Fibroblast of the aortic adventitia (primary cell): Measurements from ENCODE around the gene CUL7. TPM values are rescaled to one million over a fixed set of nuclear protein-coding genes. Genes with fewer than 3 reads are reported as not detected.
A peak's percentile ranks its signal among the peaks of the same experiment; 100 is the strongest.
"Not testable (repeated sequence)": the region's sequence is repeated elsewhere in the genome, so short reads cannot be mapped to it uniquely, and the experiment has no call there.

ENCODE experiments used
- DNase-seq: peaks from one replicate; pipeline ENCODE4 v3.0.0-alpha.2; 2010; ENCODE audit warnings: low read depth
- H3K4me3 ChIP-seq: 2 replicates; pipeline ENCODE4 v1.5.1; 2011; ENCODE audit warnings: low read depth, mild to moderate bottlenecking, control low read depth, low read length, moderate library complexity
- total RNA-seq: library from RNA; depleted of rRNA; stranded (reverse); fragments of >200 nt; gene quantifications from 2 replicates; pipeline ENCODE4 v1.2.3, GENCODE V29; 2012; ENCODE audit warnings: low replicate concordance
- TF ChIP-seq, protein P1 (sequence below): IDR thresholded peaks from 2 replicates; pipeline ENCODE4 v1.5.1; 2011; ENCODE audit warnings: mild to moderate bottlenecking, low read length, control low read depth, inconsistent platforms; ENCODE audit not compliant: insufficient read depth

Gene CUL7
- total RNA-seq, 1 donor, result 31.6 TPM

DNA sequence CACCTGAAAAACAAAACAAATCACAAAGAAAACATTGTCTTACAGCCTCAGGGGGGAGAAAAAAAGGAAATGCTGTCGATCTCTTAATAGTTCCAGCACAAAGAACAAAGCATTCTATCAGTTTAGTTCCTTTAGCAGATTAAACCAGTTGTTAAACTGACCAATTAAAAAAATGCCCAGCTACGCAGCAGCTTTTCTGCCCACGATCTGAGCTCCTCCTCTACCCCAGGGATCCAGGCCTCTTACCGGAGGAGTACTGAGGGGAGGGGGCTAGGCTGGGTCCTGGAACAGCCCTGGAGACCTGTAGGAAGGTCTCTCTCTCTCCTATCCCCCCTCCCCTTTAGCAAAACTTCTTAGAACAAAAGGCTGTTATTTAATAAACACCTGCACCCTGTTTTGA is 35.8 kb upstream of the CUL7 start:
- no peak overlapping the region for H3K4me3 ChIP-seq
- no peak for DNase-seq
- TF ChIP-seq, protein P1, sequence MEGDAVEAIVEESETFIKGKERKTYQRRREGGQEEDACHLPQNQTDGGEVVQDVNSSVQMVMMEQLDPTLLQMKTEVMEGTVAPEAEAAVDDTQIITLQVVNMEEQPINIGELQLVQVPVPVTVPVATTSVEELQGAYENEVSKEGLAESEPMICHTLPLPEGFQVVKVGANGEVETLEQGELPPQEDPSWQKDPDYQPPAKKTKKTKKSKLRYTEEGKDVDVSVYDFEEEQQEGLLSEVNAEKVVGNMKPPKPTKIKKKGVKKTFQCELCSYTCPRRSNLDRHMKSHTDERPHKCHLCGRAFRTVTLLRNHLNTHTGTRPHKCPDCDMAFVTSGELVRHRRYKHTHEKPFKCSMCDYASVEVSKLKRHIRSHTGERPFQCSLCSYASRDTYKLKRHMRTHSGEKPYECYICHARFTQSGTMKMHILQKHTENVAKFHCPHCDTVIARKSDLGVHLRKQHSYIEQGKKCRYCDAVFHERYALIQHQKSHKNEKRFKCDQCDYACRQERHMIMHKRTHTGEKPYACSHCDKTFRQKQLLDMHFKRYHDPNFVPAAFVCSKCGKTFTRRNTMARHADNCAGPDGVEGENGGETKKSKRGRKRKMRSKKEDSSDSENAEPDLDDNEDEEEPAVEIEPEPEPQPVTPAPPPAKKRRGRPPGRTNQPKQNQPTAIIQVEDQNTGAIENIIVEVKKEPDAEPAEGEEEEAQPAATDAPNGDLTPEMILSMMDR, result no peak

DNA sequence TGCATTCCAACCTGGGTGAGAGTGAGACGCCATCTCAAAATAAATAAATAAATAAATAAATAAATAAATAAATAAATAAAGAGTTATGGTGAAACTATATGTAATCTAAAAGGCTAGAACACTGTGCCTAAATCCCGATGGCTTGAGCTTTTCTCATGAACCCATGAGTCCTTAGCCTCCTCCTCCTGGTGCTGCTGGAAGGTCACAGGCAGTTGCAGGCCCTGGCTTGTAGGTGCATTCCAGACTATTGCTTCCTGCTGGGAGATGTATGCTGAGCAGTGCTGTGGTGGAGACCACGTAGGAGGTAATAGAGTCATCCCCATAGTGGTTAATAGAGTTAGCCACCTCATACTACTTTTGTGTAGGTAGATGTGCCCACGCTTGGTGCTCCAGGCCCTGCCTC is 35.0 kb upstream of the CUL7 start:
- TF ChIP-seq, protein P1, result no peak
- DNase-seq, result no peak
- H3K4me3 ChIP-seq, result no peak overlapping the region

DNA sequence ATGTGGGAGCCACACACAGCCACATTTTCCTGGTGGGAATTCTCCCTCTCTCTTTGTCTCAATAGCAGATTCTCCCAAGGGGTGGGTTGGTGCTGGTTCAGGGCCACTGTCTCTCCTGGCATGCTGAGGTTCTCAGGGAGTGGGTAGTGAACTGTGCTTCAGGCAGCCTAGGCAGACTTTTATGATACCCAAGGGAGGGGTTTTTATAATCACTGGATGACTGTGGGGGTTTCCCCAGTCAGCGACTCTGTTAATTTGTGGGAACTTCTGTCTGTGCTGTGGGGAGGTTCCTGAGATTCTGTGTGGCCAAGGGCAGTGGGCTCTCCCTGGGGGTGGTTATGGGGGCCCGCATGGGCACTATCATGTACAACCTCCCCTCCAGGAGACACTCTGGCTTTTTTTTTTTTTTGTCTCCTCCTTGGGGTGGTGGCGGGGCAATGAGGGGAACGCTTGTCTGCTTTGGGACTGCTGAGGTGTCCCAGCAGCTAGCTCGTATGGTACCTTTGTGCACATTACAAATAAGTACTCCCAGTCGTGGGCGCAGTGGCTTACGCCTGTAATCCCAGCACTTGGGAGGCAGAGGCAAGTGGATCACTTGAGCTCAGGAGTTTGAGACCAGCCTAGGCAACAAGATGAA is 32.5 kb upstream of the CUL7 start:
- H3K4me3 ChIP-seq, result no peak overlapping the region
- TF ChIP-seq, protein P1, result no peak
- no peak for DNase-seq

DNA sequence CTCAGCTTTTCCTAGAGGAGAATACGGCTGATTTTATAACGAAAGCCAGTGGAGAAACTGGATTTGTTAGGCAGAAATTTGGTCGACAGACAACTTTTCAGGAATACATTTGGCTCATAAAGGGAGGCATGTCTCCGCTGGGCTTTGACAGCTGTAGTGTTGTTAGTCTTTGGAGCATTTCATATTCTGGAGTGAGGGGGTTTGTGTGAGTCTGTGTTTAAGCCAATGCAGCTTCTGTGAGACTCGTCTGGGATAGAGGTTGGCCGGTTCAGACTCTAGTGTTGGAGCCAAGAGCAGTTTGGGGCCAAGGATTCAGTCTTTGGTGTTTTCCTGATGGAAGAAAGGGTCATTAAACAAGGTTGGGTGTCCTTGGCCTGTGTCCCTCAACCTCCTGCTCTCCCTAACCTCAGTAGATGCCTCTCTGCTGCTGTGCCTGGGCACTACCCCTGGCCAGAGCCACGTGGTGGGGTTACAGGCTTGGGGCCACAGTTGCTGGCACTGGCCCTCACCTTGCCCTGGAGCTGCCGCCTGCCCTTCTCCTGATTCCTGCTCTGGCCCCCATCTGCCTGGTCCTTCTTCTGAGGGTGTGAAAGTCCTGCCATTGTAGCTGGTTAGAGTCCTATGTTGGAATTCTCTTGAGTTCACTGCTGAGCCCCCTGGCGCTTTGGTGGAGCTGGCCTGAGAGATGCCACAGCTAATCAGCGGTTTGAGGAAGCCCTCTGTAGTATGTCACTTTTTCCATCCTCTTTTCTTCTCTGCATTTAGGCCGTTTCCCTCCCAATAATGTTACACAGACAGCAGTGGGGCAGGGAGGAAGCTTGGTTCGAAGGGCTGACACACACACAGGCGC is 29.4 kb upstream of the CUL7 start:
- no peak overlapping the region for H3K4me3 ChIP-seq
- TF ChIP-seq, protein P1, result no peak
- peak; percentile 14 for DNase-seq

DNA sequence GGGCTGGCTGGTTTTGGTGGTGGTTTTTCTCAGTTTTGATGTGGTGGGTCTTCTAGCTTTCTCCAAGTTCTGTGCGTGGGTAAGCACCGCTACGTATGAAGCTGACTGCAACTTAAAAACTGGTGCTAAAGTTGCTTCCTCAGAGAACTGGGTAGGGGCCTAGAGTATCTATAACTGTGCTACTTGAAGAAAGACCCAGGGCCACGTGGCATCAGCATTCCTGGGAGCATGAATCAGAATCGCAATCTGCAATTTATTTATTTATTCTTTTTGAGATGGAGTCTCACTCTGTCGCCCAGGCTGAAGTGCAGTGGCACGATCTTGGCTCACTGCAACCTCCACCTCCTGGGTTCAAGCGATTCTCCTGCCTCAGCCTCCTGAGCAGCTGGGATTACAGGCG is 28.3 kb upstream of the CUL7 start:
- H3K4me3 ChIP-seq, DNase-seq: not testable (repeated sequence)

DNA sequence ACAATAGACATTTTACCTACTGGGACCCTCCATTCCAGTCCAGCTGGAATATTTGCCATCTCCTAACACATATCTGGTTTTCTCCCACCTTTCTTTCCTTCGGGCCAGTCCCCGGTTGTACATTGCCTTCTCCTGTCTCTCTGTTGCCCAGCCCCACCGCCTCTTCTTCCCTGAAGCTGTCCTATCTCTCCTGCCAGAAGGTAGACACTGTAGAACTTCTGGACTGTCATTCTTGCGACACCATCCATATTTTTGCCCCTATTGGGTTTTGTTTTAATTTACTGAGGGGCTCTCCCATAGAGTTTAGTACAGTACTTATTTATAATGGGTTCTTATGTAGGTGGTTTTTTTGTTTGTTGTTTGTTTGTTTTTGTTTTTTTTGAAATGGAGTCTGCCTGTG is 27.4 kb upstream of the CUL7 start:
- TF ChIP-seq, protein P1, result no peak
- DNase-seq, result no peak
- no peak overlapping the region for H3K4me3 ChIP-seq

DNA sequence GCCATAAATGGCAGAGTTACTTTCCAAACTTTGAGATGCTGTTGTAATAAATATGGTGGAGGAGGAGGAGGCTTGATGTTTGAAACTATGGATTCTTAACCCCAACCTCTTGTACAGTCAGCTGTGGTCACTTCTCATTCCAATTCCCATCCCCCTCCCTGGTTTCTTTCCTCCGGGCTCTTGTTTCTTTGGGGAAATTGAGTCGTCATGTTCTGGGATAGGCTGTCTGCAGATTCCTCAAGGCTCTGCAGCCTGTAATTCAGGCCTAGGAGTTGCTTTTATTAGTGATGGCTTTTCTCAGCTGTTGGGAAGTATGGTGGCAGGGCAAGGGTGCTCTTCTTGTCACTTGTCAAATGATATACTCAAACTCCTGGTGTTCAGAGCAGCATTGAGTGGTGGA is 25.0 kb upstream of the CUL7 start:
- TF ChIP-seq, protein P1, result no peak
- no peak for DNase-seq
- H3K4me3 ChIP-seq, result no peak overlapping the region
